Esophagus squamous epithelium (tissue), 5 donors: ENCODE measurements around the gene MBTPS2. TPM values are rescaled to one million over a fixed set of nuclear protein-coding genes. Genes with fewer than 3 reads are reported as not detected.

Experiments
- DNase-seq: peaks from one replicate; lab custom pipeline; 2025; lab: John Stamatoyannopoulos, UW
- H3K27ac ChIP-seq, 4 donors: fragments of 200-600 bp; sonication (generic); one replicate each; pipeline ENCODE4 v1.5.1; 2016 to 2019; ENCODE audit warnings: mild to moderate bottlenecking in 1 of 4
- H3K27me3 ChIP-seq, 4 donors: fragments of 200-600 bp; sonication (generic); 1 replicate in 3 of 4; 2 replicates in 1 of 4; pipeline versions ENCODE4 v1.5.1 to v1.6.0; 2017 to 2021; ENCODE audit warnings: antibody characterized with exemption in 1 of 4
- H3K36me3 ChIP-seq, 3 donors: fragments of 200-600 bp; sonication (generic); one replicate each; pipeline ENCODE4 v1.5.1; 2016 to 2019
- H3K4me1 ChIP-seq, 3 donors: fragments of 200-600 bp; sonication (generic); one replicate each; pipeline ENCODE4 v1.5.1; 2017 to 2019
- H3K4me3 ChIP-seq, 4 donors: fragments of 200-600 bp; sonication (generic); 1 replicate in 3 of 4; 2 replicates in 1 of 4; pipeline ENCODE4 v1.5.1; 2016 to 2019; ENCODE audit warnings: mild to moderate bottlenecking in 2 of 4, moderate library complexity in 1 of 4
- H3K9me3 ChIP-seq, 3 donors: fragments of 200-600 bp; sonication (generic); one replicate each; pipeline ENCODE4 v1.5.1; 2016 to 2019
- CTCF ChIP-seq, 6 experiments: fragments of 450-650 bp in 4 of 6; fragments of 200-600 bp in 2 of 6; sonication (generic) in 2 of 6; IDR thresholded peaks; one replicate each; pipeline ENCODE4 v1.5.1; 2016 to 2019; ENCODE audit warnings: antibody characterized with exemption in 6 of 6, mild to moderate bottlenecking in 4 of 6, moderate library complexity in 4 of 6
- POLR2A ChIP-seq, 4 donors: fragments of 450-650 bp; IDR thresholded peaks; one replicate each; pipeline ENCODE4 v1.6.1; 2017; ENCODE audit warnings: antibody characterized with exemption in 4 of 4, mild to moderate bottlenecking in 4 of 4, moderate library complexity in 3 of 4
- WGBS, 2 donors: methylation state at CpG; one replicate each; pipeline ENCODE4 v1.1.5; 2018; 5-methylcytosine and 5-hydroxymethylcytosine counted together
- intact Hi-C: fragments of 100-400 bp; cut with DNase I; formaldehyde crosslinking; loops from one replicate; pipeline ENCODE4 v1.15.0; 2022
- small RNA-seq, 4 donors: library from RNA; depleted of rRNA; stranded (forward); fragments of <200 nt; gene quantifications; one replicate each; pipeline ENCODE3, GENCODE V24; 2016
- total RNA-seq, 4 donors: library from RNA; depleted of rRNA; stranded (reverse); fragments of >200 nt; gene quantifications; one replicate each; pipeline ENCODE4 v1.1.0, GENCODE V29; 2016
- donor health status: DM: yes; HTN: yes; CAD: no.

The MBTPS2 gene
- total RNA-seq, 4 donors from 2014 or later, result 3.0 to 7.1 (median 5.8) TPM

- no peak for DNase-seq
- no peak for TF ChIP-seq CTCF (IDR thresholded peaks at IDR 0.05)
- no peak for TF ChIP-seq POLR2A (IDR thresholded peaks at IDR 0.05)
- 63 to 82% methylated on average over 2 of the region's 3 CpGs for WGBS, 2 donors
- intact Hi-C loops, result no loop called here
- H3K4me3 ChIP-seq, result no peak overlapping the region
- H3K27me3 ChIP-seq, result no peaks in the 10 kb centered on the region
- no peaks in the 10 kb centered on the region for H3K36me3 ChIP-seq
- no peaks in the 10 kb centered on the region for H3K9me3 ChIP-seq
- H3K27ac ChIP-seq, result no peak overlapping the region
- no peaks in the 10 kb centered on the region for H3K4me1 ChIP-seq
Observed at GRCh38 chrX:21934414-21934813, 95.0 kb downstream of the MBTPS2 start.

Small RNA genes within 50 kb of the gene (small RNA-seq; reads per million reads assigned to genes)
- gene U73479.1, result 0 reads per million in 4 donors

Other genes starting within 250 kb of the MBTPS2 start
- gene KLHL34, start 181.3 kb upstream of the MBTPS2 start, total RNA-seq, result under 1 TPM in 2 of 4 donors, not detected in 2; 0.09 to 0.23 TPM
- gene SMPX, start 81.5 kb upstream of the MBTPS2 start, total RNA-seq, result not detected
- gene YY2, start 16.4 kb downstream of the MBTPS2 start, total RNA-seq, result 1 to 10 TPM in 2 of 4 donors, under 1 TPM in 2; 0.09 to 3.4 (median 0.81) TPM
- gene SMS, start 101.1 kb downstream of the MBTPS2 start, total RNA-seq, result 10 to 100 TPM; 19.0 to 46.7 (median 31.3) TPM
- gene PHEX, start 192.7 kb downstream of the MBTPS2 start, total RNA-seq, result under 1 TPM; 0.04 to 0.73 (median 0.31) TPM